IPS-NIHi7 (cell line): ENCODE results near the gene CTAGE1.
"Not testable (repeated sequence)": the region's sequence is repeated elsewhere in the genome, so short reads cannot be mapped to it uniquely, and the experiment has no call there.

Source experiments
- DNase-seq: peaks from one replicate; pipeline ENCODE4 v3.0.0; 2012; ENCODE audit warnings: mixed read lengths; ENCODE audit errors: extremely low spot score

Gene CTAGE1

DNA sequence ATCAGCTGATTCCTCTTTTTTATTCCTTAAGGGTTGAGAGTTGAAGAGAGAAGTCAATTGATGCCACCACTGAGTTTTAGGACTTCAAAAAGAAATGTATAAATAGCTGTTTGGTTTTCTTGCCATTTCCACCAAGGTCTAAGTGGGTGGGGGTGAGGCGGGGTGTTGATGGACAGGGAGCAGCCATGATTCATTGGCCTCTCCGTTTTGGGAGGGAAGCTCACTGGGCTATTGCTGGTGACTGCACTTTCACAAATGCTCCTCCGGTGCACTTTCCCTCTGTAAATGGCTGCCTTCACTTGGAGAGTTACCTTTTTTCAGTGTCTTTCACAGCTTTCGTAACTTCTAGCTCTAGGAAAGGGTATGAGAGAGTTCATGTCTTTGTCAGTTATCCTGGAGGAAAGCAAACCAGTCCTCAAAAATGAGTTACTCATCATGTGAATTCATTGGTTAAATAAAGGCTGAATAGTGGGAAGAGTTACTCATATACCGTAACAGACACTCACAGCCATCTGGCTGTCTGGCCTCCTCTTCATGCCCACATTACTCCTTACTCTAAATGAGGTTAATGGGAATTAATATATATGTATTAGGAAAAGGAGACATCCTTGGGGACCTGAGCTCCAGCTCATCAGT lies 17.4 kb upstream of the CTAGE1 start:
- no peak for DNase-seq

DNA sequence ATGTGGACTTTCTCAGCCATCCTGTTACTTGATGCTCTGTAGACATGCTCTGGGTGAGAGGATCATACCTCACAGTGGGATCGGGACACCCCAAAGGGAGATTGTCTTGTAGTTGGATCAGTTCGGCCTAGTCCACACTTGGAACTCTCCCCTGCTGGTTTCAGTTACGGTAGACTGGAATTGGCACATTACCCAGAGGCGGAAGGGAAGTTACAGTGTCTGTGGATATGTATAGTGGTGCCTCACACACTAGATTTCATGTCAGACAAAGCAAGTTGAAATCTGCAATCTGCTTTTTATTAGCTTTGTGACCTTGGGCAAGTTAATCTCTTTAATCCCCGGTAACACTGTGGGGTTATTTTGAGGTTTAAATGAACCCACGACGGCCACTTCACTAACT lies 16.2 kb upstream of the CTAGE1 start:
- no peak for DNase-seq

DNA sequence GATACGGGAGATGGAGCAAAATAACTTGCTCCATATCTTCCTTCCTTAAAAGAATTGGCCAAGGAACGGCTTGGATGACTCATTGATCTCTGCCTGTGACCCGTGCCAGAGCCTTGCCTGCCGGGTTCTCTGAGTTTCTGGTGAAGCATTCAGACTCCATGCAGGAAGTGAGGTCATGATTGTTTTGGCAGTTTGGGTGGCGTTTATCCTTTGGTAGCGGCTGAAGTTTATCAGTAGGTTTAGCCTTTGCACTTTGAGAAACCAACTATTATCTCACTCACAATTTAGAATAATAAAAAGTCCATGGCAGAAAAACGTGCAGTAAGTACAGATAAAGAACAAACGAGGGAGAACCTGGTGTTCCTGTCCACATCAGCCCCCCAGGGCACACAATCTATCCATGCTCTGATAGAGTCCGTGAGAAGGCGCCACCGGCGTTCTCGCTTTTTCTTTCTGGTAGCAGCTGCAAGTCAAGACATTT lies 15.0 kb upstream of the CTAGE1 start:
- DNase-seq: peak; percentile 27

DNA sequence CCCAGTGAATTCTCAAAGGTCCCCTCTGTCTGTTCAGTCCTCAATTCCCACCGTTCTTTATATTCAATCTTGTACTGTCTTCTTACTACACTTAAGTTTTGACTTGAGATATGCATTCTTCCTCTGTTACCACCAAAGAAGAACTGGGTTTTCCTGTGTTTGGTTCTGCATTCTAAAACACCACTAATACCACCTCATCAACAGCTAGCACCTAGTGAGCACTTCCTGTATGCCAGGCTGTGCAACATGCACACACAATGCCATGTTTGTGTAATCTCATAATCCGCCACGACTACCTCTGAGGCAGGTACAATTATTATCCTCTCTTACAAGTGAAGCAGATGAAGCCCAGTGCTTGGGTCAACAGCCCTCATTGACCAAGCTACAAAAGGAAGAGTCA lies 11.8 kb upstream of the CTAGE1 start:
- no peak for DNase-seq

DNA sequence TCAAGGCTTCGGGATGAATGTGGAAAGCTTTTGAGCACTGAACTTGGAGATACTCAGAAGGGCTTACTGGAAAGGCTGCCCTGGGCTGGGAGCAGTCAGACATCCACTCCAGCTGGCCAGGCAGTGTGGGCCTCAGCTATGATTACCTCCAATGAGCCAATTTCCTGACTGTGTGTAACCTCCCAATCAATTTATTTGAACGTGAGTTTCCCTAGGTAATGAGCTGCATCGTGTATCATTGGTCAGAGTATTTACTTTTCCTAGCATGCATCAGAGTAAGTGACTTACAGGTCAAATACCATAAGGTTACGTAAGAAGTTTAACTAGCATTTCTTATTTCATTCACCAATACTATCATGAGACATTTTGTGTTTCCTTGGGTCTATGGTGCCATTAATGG lies 11.0 kb upstream of the CTAGE1 start:
- DNase-seq: no peak

DNA sequence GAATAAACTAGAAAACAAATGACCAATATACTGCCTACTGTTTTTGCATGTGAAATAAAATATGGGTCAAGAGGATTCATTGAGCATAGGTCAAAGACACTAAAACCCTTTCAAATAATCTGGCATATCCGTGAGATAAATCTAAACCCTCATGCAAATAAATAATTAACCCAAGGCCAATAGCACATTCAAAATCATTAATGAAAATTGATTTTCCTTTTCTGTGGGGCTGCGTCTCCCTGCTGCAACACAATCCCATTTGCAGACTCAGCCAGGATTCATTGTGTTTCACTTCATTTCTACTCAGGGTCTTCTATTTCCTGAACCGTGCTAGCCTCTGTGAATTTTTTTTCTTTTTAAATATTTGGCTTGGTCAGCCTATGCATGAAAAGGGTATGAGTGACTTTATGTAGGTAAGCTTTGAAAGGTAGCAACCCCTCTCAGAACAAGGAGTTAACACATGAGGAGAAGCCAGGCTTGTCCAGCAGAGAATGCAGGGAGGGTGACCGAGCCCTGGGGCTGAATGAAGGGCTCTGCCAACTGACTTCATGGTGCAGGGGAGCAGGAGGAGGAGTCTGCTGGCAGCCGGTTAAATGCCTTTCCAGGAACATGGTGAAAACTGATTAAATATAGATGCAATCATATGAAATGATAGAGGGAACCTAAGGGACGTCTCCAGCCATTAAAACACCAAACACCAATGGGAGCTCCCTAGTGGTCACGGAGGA lies 10.3 kb upstream of the CTAGE1 start:
- DNase-seq: no peak

DNA sequence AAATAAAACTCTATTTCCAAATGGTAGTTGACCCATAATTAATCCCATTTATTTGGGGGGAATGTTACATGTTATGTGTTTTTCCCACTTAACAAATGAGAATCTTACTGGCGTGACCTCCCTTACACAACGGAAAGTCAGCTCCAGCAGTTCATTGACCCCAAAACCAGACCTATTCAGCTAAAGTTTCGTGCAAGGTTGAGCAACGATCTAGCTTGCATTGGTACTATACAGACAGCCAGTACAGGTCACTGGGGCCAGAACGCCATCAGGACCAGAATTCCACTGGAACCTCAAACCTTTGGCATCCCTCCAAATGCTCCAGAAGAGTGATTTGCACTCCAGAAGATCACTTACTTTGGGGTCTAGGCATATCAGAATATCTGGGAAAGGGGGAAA lies 6.8 kb upstream of the CTAGE1 start:
- DNase-seq: no peak

DNA sequence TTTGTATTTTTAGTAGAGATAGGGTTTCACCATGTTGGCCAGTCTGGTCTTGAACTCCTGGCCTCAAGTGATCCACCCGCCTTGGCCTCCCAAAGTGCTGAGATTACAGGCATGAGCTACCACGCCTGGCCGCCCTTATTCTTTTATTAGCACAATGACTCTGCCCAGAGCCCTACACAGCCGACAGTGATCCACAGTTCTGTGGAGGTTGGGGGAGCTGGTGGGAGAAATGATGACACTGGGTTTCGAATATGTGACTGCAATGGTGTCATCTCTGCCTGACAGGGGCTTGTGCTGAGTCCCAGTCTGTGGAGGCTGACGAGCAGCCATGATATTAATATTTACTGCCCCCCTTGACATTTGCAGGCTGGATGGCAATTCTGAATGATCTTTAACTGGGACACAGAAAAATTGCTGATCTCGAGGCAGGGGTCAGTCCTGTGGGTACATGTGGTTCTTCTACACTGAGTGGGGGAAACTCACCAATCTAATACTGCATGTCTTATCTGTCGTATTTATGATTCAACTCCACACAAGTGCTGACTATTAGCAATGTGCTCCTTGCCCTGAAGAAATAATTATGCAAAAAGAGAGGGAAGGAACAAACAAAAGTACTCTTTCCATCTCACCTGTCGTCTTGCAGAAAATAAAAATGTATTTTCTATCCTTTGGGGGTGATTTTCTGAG lies 6.3 kb upstream of the CTAGE1 start:
- DNase-seq: no peak

DNA sequence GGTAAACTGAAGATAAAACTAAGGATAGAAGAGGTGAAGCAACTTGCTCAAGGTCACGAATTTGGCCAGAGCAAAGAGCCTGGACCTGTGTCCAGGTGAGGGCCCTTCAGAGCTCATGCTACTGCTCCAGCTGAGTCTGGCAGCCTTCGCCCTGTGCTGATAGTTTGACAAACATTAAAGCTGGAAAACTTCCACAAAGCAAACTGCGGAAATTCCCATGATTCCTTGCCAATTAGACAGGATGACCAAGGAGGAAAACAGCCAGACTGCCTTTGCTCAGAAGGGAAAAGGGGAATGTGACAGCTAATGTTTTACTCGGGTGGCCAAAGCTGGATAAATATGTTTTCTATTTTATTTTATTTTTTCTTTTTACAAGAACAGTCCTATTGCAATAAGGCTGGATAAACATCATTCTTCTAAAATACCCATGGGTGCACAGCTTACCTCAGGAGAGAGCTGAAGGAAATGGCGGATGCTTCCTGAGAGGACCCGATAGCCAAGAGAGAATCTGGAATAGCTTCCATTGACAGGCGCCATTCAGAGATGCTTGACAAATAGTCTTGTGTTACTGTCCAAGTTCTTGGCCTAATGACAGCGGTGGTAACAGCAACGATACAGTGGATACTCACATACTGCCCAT lies 5.3 kb upstream of the CTAGE1 start:
- DNase-seq: no peak

DNA sequence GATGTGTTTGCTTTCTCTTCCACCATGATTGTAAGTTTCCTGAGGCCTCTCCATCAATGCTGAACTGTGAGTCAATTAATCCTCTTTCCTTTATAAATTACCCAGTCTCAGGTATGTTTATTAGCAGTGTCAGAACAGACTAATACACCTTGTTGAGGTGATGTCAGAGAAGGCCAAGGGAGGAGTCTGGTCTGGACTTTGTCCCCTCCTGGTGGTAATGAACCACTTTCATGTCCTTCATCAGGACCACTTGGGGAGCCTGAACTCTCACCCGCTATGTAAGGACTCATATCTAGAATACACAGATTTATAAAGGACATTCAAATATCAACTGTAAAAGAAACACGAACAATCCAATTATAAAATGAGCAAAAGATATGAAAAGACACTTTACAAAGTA lies 2.9 kb upstream of the CTAGE1 start:
- no peak for DNase-seq

DNA sequence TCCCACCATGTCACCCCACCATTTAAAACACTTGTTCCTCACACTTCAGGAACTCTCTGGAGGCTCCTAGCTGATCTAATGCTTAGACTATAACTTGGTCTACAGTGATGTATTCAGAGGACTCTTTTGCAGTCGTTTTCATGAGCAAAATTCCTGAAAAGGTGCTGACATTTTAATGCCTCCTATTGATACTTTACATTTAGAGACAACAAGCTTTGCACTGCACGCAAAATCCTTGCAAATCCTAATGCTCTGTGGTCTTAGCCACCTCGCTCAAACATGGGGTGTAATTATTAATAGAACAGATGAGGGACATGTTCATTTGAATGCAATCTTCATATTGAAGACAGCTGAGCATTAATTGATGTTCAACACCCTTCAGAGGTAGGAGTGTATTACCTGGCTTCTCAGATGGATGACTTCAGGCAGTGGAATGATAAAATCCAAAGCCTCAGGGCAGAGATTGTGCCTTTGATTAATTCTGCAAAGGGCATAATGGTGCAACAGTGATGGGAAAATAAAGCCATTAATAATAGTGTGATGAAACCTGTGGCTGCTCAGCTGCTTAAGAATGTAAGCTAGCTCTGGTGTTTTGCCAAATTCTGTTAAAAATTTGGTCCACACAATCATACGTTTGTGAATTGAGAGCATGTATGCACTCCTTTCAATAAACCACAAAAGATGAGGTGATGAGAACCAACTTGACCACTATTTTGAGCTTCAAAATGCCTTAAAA lies 5.4 kb downstream of the CTAGE1 start:
- no peak for DNase-seq

DNA sequence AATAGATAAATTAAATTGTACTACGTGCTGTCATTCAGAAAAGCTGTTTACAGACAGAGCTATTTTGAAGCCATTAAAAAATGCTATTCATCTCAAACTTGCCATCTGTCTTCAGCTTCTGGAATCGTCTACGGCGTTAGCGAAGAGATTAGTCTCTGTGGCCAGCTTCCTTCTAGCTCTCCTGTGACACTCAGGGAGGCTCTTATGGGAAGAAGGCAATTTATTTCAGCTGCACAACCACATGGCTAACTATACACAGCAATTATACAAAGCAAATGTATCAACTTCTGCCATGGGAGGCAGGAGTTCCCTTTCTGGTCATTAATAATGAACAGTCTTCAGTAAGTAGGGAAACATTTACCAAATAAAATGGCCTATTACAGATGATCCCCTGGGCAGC lies 6.3 kb downstream of the CTAGE1 start:
- DNase-seq: no peak

DNA sequence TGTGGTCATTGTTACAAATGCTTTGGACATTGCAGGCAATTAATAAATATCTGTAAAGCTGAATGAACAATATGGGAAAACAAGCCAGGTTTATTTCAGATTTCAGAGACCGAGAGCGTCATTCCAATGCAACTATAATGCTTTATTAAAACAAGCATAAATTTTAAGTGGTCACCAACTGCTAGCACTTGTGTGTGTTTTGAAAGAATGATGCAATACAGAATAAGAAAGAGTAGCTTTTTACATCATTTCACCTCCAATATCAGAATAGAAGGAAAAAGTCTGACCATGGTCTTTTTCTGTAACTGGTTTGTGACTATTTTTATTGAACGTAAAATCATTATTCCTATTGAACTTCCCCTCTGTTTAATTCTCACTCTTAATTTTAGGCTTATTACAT lies 7.6 kb downstream of the CTAGE1 start:
- no peak for DNase-seq

DNA sequence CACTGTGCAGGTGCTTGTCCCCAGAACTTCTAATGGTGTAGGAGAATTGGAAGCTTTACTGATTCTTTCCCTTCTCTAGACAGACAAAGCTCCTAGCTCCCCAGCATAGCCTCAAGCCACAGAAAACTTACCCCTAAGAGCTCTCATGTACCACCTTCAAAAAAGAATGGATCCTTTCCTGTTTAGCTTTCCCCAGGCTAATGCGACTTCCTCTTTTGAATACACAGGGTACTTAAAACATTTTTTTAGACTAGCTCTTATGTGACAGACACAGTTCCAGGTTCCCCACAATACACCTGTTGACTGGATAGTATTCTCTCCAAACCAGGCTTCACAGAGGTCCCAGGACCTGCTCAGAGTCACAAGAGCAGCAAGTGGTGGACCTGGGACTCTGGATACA lies 8.3 kb downstream of the CTAGE1 start:
- no peak for DNase-seq

DNA sequence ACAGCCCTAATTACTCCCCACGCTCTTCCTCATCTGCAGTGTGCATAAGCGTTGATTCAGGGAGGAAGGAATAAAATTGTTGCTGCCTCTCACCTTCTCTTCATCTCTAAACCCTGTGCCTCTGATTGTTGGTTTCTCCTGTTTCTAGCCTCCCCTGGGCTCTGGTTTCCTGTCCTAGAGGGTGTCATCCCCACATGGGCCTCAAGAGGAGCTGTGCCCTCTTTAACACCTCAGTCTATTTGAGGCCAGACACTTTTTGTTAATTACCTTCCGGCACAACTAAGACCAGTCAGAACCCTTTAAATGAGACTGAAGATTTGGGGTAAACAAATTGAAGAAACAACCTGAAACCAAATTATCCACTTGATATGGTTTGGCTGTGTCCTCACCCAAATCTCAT lies 9.7 kb downstream of the CTAGE1 start:
- DNase-seq: no peak

DNA sequence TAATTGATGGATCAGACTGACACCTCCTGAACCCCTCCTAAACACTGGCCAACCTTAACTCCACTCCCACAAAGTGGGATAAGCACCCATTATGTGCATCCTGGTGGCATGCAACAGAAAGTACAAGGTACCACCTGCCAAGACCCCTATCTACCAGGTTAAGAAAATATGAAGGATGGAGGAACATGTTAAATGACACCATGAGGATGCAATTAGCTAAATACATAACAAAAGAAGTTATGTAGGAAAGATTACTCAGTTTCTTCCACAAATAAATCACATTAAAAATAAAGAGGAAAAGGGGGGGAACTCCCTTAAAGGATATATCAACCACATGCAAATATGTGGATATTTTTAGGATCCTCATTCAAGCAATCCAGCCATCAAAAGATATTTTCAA lies 12.6 kb downstream of the CTAGE1 start:
- DNase-seq: no peak

DNA sequence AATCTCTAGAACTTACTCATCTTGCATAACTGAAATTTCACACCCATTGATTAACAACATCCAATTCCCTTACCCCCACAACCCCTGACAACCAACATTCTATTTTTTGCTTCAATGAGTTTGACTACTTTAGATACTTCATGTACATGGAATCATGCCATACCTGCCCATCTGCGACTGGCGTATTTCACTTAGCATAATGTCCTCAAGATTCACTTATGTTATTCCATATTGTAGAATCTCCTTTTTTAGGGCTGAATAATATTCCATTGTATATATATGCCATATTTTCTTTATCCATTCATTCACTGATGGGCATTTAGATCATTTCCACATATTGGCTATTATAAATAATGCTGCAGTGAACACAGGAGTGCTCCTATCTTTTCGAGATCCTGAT lies 13.8 kb downstream of the CTAGE1 start:
- DNase-seq: no peak

DNA sequence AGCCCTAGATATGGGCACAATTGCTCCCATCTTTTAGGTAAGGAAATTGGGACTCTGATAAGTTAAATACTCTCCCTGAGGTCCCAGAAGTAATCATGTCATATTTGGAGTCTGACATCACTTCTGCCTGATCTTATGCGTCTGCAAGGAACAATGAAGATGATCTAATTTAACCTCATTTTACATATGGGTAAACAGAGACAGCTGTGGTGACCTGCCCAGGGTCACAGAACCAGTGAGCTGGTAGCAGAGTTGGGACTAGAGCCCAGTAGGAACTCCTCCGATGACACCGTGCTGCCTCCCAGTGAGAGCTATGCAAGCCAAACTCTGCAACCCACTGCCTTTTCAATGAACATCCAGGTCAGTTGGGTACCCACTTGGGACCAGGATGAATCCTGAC lies 17.8 kb downstream of the CTAGE1 start:
- peak; percentile 18 for DNase-seq

DNA sequence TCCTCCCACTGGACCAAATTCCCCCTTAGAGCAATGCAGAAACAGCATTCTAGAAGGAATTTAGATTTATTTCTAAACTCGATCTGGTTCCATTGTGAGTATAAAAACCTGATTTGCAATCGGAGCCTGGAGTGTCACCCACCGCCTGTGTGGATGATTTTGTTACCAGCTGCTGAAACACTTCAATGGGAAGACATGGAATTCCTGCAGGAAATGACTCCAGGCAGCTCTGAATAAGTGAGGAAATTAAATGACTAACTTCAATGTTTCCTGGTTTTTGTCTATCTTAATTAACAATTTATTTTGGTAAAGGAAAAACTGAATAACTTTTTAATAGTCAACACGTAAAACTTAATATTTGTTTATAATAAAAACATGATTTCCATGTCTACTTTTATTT lies 19.3 kb downstream of the CTAGE1 start:
- no peak for DNase-seq

DNA sequence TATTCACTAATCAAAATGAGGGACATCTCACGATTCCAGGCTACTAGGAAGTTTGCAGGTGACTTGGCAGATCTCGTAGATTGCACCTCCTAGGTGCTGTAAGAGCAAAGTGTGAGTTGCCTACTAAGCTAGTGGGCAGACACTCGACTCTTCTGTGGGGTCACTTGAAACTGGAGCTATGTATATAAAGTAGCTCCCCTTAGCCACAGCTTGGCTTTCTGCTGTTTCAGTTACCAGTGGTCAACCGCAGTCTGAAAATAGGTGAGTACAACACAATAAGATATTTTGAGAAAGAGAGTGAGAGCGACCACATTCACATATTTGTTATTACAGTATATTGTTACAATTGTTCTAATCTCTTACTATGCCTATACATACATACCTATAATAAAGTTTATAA lies 23.3 kb downstream of the CTAGE1 start:
- DNase-seq: no peak

DNA sequence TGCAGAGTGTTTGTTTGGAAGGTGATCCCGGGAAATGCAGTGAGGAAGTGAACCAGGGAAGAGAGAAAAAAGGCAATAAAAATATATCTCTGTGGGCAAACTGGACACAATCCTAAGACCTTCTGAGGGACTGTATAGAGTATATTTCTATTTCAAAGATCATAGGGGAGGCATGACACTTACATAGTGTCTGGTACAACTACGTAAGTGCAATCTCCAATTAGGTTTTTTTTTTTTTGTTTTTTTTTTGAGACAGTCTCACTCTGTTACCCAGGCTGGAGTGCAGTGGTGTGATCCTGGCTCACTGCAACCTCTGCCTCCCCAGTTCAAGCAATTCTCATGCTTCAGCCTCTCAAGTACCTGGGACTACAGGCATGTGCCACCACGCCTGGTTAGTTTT lies 24.6 kb downstream of the CTAGE1 start:
- not testable (repeated sequence) for DNase-seq
